ENCODE measurements around the gene CENPH.
"Not testable (repeated sequence)": the region's sequence is repeated elsewhere in the genome, so short reads cannot be mapped to it uniquely, and the experiment has no call there.

CENPH gene

DNA sequence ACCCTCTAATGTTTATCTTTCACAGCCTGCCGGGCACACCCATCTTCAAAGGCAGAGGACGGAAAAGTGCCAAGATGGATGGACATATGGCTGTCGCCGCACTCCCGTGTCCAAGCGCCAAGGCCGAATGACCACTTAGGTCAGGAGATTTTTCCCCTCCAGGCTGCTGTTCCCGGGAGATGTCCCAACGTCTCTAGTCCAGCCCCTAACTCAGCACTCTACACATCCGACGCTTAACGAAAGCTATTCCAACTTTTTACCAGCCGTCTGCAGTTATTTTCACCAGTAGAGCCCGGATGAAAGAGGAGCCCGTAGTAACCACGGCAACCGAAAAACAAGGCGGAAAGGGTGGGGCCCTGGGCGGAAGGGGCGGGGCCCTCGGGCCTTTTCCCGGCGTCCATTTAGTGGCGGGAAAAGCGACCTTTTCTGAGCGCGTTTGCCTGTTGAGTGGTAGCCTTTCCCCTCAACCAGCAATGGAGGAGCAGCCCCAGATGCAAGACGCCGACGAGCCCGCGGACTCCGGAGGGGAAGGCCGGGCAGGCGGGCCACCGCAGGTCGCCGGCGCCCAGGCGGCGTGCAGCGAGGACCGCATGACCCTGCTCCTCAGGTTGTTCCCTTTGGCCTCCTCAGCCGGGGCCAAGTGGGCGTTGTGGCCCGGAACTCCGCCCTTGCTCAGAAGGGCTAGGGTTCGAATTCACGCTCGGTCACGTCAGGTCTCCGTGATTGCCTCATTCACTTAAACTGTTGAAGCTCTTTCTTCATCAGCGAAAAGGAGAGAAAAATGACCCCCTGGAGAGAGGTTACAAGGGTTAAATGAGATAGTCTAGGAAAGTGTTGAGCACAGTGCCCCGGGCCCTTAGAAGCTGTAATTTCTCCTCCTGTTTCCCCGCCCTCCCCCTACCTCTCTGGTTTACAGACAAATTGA is at the start of gene CENPH:
CENPH (plus strand) TSS at position 422 of the 925 bp plus-strand sequence; CDS start at position 474, 52 bp downstream.
- peak; percentile 93 for DNase-seq

GRCh38 chr5:69140239-69140638 is 49.1 kb upstream of the CENPH start:
- DNase-seq, result not testable (repeated sequence)

GRCh38 chr5:69140827-69141226 is 48.6 kb upstream of the CENPH start:
- DNase-seq, result no peak

- DNase-seq, result not testable (repeated sequence)
Measured at GRCh38 chr5:69148576-69148975, 40.8 kb upstream of the CENPH start.

GRCh38 chr5:69148981-69149675 is 40.3 kb upstream of the CENPH start:
- DNase-seq, result no peak

GRCh38 chr5:69149676-69150010 is 39.7 kb upstream of the CENPH start:
- no peak for DNase-seq

DNA sequence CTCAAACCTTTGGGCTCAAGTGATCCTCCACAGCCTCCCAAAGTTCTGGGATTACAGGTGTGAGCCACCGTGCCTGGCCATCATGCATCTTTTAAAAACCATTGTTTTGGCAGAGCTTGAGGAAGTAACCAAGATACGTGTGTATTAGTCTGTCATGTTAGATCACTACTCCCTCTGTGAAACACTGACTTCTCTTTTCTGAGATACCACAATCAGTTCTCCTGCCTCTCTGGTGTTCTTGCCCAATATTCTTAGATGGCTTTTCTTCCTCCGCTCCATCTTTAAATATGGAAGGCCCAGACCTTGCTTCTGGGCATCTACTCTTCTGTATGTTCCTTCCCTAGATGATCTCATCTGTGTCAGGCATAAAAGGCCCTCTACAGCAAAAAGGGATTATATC is 36.7 kb upstream of the CENPH start:
- no peak for DNase-seq

- DNase-seq, result no peak
Measured at GRCh38 chr5:69156456-69156855, 32.9 kb upstream of the CENPH start.

GRCh38 chr5:69158039-69158438 is 31.3 kb upstream of the CENPH start:
- no peak for DNase-seq

- no peak for DNase-seq
Measured at GRCh38 chr5:69160651-69161050, 28.7 kb upstream of the CENPH start.

DNA sequence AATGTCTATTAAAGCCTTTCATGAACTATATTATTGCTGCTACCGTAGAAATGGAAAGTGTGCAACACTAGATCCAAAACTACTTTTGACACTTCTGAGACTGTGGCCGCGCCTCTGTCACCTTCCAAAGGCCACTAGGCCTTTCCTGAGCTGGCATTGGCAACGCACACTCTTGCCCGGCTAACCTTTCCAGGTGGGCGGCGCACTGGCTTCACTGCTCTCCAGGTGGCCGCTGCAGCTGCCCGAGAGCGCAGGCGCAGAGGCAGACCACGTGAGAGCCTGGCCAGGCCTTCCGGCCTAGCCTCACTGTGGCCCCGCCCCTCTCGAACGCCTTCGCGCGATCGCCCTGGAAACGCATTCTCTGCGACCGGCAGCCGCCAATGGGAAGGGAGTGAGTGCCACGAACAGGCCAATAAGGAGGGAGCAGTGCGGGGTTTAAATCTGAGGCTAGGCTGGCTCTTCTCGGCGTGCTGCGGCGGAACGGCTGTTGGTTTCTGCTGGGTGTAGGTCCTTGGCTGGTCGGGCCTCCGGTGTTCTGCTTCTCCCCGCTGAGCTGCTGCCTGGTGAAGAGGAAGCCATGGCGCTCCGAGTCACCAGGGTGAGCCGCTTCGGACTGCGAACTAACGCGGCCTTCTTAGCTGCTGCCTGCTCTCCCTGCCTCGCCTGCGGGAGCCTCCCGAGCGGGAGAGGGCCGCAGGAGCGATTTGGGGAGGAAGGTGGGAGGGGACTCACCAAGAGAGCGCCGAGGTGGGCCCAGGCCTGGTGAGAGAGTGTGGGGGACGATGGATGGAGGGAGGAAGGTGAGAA is 22.5 kb upstream of the CENPH start, which contains the start of gene CCNB1:
CCNB1 (plus strand) TSS at position 465 of the 807 bp plus-strand sequence; CDS start at position 578, 113 bp downstream.
- peak; percentile 99 for DNase-seq

DNA sequence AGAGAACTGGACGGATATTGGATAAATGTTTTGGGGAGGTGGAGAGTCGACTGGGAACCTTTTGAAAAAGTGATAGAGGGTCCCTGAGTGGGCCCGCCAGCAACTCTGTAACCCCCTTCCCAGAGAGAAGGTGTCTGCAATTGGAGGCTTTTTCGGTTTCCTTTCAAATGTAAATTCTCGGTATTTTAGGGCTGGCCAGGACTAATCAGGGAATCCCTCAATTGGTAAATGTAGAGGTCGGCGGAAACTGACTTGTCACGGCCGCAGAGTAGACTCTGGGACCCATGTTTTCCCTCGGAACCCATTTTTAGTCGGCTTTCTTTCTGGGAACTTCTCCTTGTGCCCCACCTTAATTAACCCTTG is 21.9 kb upstream of the CENPH start:
- DNase-seq, result no peak

DNA sequence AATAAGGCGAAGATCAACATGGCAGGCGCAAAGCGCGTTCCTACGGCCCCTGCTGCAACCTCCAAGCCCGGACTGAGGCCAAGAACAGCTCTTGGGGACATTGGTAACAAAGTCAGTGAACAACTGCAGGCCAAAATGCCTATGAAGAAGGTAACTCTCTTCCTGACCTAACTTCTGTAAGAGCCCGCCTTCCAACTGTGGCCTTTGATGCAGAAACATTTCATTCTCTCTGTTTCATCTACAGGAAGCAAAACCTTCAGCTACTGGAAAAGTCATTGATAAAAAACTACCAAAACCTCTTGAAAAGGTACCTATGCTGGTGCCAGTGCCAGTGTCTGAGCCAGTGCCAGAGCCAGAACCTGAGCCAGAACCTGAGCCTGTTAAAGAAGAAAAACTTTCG is 21.5 kb upstream of the CENPH start:
- no peak for DNase-seq

GRCh38 chr5:69170495-69170894 is 18.9 kb upstream of the CENPH start:
- DNase-seq, result no peak

DNA sequence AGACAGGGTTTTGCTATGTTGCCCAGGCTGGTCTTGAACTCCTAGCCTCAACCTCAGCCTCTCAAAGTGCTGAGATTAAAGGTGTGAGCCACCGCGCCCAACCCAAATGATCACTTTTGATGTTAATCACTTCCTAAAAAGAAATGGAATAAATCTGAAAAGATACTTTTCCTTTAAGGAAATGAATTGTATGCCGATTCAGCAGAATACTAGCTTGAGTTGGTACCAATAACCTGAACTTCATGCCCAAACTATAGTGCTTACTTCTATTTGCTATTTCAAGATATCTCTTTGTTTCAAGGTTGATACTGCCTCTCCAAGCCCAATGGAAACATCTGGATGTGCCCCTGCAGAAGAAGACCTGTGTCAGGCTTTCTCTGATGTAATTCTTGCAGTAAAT is 18.4 kb upstream of the CENPH start:
- no peak for DNase-seq

GRCh38 chr5:69181659-69182293 is 7.6 kb upstream of the CENPH start:
- not testable (repeated sequence) for DNase-seq

GRCh38 chr5:69184621-69185020 is 4.8 kb upstream of the CENPH start:
- no peak for DNase-seq

GRCh38 chr5:69187342-69187741 is 2.0 kb upstream of the CENPH start:
- no peak for DNase-seq

- DNase-seq, result no peak
Measured at GRCh38 chr5:69188811-69189161, 597 bp upstream of the CENPH start.

- DNase-seq, result no peak
Measured at GRCh38 chr5:69202497-69202896, 13.1 kb downstream of the CENPH start.

DNA sequence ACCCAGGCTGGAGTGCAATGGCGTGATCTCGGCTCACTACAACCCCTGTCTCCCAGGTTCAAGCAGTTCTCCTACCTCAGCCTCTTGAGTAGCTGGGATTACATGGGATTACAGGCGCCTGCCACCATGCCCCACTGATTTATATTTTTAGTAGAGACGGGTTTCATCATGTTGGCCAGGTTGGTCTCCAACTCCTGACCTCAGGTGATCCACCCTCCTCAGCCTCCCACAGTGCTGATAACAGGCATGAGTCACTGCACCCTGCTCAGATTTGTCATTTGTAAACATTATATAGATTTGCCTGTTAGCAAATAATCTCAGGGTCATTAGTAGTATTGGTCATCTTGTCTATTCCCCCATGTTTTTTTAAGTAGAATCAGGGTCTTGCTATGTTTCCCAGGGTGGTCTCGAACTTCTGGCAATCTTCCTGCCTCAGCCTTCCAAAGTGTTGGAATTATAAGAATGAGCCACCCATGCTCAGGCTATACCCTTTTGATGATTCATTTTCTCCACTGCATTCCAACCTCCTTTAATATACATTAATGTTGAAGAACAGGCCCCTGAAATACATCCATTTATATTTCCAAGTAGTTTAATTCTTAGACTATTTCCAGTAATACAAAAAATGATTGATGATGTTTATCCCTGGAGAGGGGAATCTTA is 17.3 kb downstream of the CENPH start:
- DNase-seq, result no peak

- DNase-seq, result no peak
Measured at GRCh38 chr5:69209602-69210001, 20.2 kb downstream of the CENPH start.

Data from activated naive CD4-positive, alpha-beta T cell treated with Interleukin-2 at 50 U/mL for 16 hours (primary cell).